ENCODE measurements around the gene DLGAP4.

- TF ChIP-seq, protein P1, sequence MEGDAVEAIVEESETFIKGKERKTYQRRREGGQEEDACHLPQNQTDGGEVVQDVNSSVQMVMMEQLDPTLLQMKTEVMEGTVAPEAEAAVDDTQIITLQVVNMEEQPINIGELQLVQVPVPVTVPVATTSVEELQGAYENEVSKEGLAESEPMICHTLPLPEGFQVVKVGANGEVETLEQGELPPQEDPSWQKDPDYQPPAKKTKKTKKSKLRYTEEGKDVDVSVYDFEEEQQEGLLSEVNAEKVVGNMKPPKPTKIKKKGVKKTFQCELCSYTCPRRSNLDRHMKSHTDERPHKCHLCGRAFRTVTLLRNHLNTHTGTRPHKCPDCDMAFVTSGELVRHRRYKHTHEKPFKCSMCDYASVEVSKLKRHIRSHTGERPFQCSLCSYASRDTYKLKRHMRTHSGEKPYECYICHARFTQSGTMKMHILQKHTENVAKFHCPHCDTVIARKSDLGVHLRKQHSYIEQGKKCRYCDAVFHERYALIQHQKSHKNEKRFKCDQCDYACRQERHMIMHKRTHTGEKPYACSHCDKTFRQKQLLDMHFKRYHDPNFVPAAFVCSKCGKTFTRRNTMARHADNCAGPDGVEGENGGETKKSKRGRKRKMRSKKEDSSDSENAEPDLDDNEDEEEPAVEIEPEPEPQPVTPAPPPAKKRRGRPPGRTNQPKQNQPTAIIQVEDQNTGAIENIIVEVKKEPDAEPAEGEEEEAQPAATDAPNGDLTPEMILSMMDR (conservative IDR thresholded peaks at IDR 0.05; ENCODE audit: low read depth, low read length) = no peak
- TF ChIP-seq EZH2 (IDR thresholded peaks at IDR 0.05; ENCODE audit: borderline replicate concordance, low read depth, low read length, poor library complexity, severe bottlenecking) = no peak
Observed at GRCh38 chr20:36366623-36367369, 60.7 kb downstream of the DLGAP4 start.

Measured in A673 (cell line).